Neural progenitor cell (in vitro differentiated cells): Measurements from ENCODE around the gene ZNF888.
"Not testable (repeated sequence)": the region's sequence is repeated elsewhere in the genome, so short reads cannot be mapped to it uniquely, and the experiment has no call there.

Experiments used
- CTCF ChIP-seq: fragments of 200-600 bp; sonication (generic); IDR thresholded peaks from 2 replicates; pipeline ENCODE4 v1.5.1; 2017; ENCODE audit warnings: antibody characterized with exemption, mild to moderate bottlenecking
- EZH2phosphoT487 ChIP-seq: fragments of 200-600 bp; sonication (generic); IDR thresholded peaks from 2 replicates; pipeline ENCODE4 v1.6.1; 2017; ENCODE audit warnings: antibody characterized with exemption

GRCh38 chr19:52872996-52873395 is 50.2 kb downstream of the ZNF888 start:
- not testable (repeated sequence) for TF ChIP-seq CTCF, EZH2phosphoT487
